ENCODE measurements around the gene PROC.

DNA sequence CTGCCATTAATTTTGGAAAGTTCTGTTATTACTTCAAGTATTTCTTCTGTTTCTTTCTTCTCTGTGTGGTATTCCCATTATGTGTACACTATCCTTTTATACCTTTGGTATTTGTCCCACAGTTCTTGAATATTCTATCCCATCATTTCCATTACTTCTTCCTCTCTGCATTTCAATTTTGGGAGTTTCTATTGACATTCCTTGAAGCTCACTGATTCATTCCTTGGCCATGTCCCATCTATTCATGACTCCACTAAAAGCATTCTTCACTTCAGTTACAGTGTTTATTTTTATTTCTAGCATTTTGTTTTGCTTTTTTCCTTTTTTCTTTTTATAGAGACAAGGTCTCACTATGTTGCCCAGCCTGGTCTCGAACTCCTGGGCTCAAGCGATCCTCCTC is 30.3 kb downstream of the PROC start:
- TF ChIP-seq CTCF (IDR thresholded peaks at IDR 0.05) (no peak), POLR2A (IDR thresholded peaks at IDR 0.05) (no peak)

All from adrenal gland (tissue), 5 donors.